ENCODE measurements around the gene ZNF423.

GRCh38 chr16:49510141-49510540, 345.8 kb downstream of the ZNF423 start:
- TF ChIP-seq CTCF (IDR thresholded peaks at IDR 0.05) (no peak), POLR2A (IDR thresholded peaks at IDR 0.05) (no peak)

All from Peyer's patch (tissue), 4 donors.